Stimulated activated CD8-positive, alpha-beta memory T cell treated with anti-CD3 and anti-CD28 coated beads, Interleukin-2, amount 100 ng/mL, for 48 hours (primary cell): ENCODE data around the gene RBBP8NL.

Source experiments
- DNase-seq, 2 donors: peaks; one replicate each; pipeline ENCODE4 v3.0.0-alpha.2; 2020; ENCODE audit warnings: low read depth in 2 of 2

RBBP8NL gene

DNA sequence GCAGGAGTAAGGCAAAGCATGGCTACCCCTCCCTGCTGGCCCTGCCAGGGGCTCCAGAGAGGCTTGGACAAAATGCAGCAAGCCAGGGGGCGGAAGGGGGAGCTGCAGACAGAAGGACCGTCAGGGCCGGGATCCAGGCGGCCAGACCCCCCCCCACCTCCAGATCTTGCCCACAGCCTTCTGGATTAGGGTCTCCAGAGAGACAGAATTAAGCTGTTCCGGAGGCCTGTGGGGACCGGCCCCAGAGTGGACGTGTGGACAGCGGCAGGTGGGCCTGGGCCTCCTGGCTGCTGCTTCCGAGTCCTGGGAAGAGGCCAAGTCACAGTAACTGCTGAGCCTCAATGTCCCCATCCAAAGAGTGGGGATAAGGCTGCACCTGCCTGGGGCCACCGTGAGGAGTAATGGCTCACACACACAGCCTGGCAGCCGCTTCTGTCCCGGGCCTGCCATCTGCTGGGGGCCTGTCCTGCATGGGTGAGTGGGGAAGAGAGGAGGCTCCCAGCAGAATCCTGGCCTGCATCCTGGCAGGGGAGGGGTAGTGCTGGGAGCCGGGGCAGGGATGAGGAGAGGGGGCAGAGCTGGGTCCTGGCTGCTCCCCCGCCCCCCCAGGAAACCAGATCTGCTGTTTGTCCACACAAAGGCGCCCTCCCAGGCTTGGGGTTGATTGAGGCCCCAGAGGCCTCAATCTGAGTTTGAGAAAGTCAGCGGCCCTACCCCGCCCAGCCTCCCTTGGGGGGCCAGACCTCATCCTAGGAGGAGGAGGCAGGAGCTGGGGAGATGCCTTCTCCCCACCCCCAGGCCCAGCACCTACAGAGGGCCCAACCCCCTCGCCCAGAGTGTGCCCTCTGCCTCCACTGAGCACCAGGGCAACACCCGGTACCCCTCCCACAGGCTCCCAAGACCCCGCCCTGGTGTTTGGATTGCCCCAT lies 64.1 kb downstream of the RBBP8NL start:
- DNase-seq: no peak

DNA sequence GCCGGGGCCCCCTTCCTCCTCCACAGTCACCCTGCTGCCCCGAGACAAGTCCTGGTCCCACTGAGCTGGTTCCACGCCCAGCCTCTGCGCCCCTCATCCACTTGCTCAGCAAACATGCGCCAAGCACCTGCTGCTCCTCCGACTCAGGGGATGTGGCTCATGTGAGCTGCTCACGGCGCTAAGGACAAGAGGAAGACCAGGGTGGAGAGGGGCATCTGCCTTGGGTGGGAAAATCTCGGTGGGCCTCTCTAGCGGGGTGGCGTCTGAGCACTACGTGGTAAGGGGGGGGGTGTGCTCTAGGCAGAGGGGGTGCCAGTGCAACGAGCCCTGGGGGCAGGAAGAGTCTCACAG lies 64.8 kb downstream of the RBBP8NL start:
- DNase-seq: no peak

DNA sequence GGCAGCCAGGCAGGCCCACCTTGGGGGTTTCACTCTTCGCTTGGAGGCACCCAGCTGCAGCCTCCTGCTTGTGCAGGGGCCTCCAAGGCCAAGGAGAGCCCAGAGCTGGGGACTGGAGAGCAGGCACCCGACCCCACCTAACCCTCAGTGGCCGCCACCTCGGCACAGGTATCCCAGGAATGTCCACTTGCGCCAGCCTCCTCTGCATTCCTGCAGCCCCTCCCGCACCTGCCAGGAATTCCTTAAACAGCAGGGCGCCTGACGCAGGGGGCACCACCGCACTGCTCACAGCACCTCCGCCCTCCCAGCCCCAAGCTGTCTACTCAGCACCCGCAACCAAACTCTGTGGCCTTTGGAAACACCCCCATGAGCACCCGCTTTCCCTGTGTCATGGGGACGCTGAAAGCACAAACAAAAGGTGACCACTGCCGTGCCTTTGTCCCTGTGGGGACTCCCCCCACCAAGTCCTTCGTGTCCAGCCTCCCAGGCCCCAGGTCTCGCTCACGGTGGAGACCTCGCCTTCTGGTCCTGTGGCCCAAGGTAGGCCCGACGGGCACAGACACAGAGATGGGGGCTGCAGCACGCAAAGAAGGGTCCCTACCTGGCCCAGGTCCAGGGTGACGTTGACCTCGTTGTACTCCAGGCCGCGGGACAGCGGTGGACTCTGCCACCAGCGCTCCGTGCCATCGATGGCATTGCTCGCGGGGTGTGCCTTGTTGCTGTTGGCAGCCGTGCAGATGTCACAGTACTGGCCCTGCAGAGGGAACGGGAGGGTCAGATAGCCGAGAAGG lies 65.3 kb downstream of the RBBP8NL start:
- DNase-seq: no peak

DNA sequence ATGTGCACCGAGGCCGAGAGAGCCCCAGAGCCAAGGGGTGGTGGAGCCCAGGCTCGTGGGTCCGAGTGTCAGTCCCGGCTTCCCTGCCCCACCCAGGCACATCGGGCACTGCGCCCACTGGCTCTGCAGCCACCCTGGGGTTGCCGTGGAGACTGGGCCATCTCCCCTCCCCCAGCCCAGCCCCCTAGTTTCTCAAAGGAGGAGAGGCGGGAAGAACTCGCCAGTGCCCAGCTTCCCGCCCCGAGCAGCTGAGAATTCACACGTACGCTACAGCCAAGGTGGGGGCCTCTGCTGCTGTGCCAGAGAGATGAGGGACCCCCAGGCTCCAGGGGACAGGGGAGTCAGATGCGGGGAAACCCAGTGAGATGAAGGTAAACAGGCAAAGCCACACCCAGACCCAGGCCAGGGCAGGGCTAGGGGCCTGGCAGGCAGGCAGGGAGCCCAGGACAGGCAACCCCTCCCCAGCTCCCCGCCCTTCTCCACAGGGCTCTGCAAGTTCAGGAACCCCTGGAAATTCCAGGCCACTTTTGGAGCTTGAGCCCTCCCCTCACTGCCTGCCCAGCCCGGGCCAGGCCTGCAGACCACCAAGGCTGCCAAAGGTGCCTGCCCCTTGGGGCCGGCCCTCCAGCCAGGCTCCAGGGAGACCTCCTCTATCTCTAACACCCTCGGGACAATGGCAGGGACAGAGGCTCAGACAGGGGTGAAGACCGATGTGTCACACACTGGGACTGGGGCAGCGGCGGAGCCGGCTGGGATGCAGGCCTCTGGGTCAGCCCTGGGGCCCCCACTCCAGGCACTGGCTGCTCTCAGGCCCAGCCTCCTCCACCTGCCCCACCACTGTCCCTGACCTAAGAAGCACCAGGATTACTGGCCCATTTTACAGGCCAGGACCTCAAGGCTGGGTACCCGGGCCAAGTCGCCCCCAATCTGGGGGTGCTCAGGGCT lies 66.2 kb downstream of the RBBP8NL start:
- no peak for DNase-seq
